WTC11 (cell line): ENCODE data around the gene FKBP10. TPM values are rescaled to one million over a fixed set of nuclear protein-coding genes. Genes with fewer than 3 reads are reported as not detected.

Experiments used
- AR ChIP-seq: fragments of 250-450 bp; sonication (Bioruptor Pico); IDR thresholded peaks from 2 replicates; pipeline ENCODE4 v1.9.0; 2021; ENCODE audit warnings: mild to moderate bottlenecking
- CBFB ChIP-seq: sonication (generic); formaldehyde crosslinking; IDR thresholded peaks from 2 replicates; pipeline ENCODE4 v1.8.1; 2022; ENCODE audit warnings: mild to moderate bottlenecking, low read depth, missing genetic modification reagents
- CREB1 ChIP-seq: sonication (generic); formaldehyde crosslinking; IDR thresholded peaks from 2 replicates; pipeline ENCODE4 v1.8.0; 2023; ENCODE audit warnings: mild to moderate bottlenecking, missing genetic modification reagents
- CREM ChIP-seq: sonication (generic); formaldehyde crosslinking; IDR thresholded peaks from 2 replicates; pipeline ENCODE4 v1.8.1; 2022; ENCODE audit warnings: mild to moderate bottlenecking, missing genetic modification reagents, moderate library complexity
- E2F1 ChIP-seq: sonication (generic); formaldehyde crosslinking; IDR thresholded peaks from 2 replicates; pipeline ENCODE4 v1.8.0; 2022; ENCODE audit warnings: mild to moderate bottlenecking, missing genetic modification reagents
- E2F4 ChIP-seq: sonication (generic); formaldehyde crosslinking; IDR thresholded peaks from 2 replicates; pipeline ENCODE4 v1.8.1; 2022; ENCODE audit warnings: low read depth, mild to moderate bottlenecking, moderate library complexity, missing genetic modification reagents, borderline replicate concordance
- EMX1 ChIP-seq: fragments of 250-450 bp; sonication (Bioruptor Pico); IDR thresholded peaks from 2 replicates; pipeline ENCODE4 v1.8.0; 2021; ENCODE audit warnings: mild to moderate bottlenecking
- FOXJ3 ChIP-seq: sonication (generic); formaldehyde crosslinking; IDR thresholded peaks from 2 replicates; pipeline ENCODE4 v1.9.0; 2021; ENCODE audit warnings: missing genetic modification reagents, mild to moderate bottlenecking, borderline replicate concordance
- GTF2I ChIP-seq: fragments of 250-450 bp; sonication (Bioruptor Pico); conservative IDR thresholded peaks from 2 replicates; pipeline ENCODE4 v1.4.0; 2021; ENCODE audit warnings: mild to moderate bottlenecking
- HMGA2 ChIP-seq: fragments of 250-450 bp; sonication (Bioruptor Pico); IDR thresholded peaks from 2 replicates; pipeline ENCODE4 v1.4.0; 2021; ENCODE audit warnings: mild to moderate bottlenecking, moderate library complexity
- MXD4 ChIP-seq: fragments of 250-450 bp; sonication (Bioruptor Pico); IDR thresholded peaks from 2 replicates; pipeline ENCODE4 v1.8.0; 2021; ENCODE audit warnings: mild to moderate bottlenecking, moderate library complexity, borderline replicate concordance
- NFE2L1 ChIP-seq: sonication (generic); formaldehyde crosslinking; IDR thresholded peaks from 2 replicates; pipeline ENCODE4 v1.8.1; 2023; ENCODE audit warnings: missing genetic modification reagents
- NR2C2 ChIP-seq: sonication (generic); formaldehyde crosslinking; IDR thresholded peaks from 2 replicates; pipeline ENCODE4 v1.8.0; 2022; ENCODE audit warnings: mild to moderate bottlenecking, missing genetic modification reagents
- NR3C1 ChIP-seq: sonication (generic); formaldehyde crosslinking; conservative IDR thresholded peaks from 2 replicates; pipeline ENCODE4 v1.8.1; 2023; ENCODE audit warnings: low read depth, mild to moderate bottlenecking, missing genetic modification reagents
- RORB ChIP-seq: fragments of 250-450 bp; sonication (Bioruptor Pico); IDR thresholded peaks from 2 replicates; pipeline ENCODE4 v1.9.0; 2021; ENCODE audit warnings: mild to moderate bottlenecking
- SMAD3 ChIP-seq: sonication (generic); formaldehyde crosslinking; IDR thresholded peaks from 2 replicates; pipeline ENCODE4 v1.8.0; 2022; ENCODE audit warnings: missing genetic modification reagents, mild to moderate bottlenecking, borderline replicate concordance
- SP1 ChIP-seq: sonication (generic); formaldehyde crosslinking; conservative IDR thresholded peaks from 2 replicates; pipeline ENCODE4 v1.8.1; 2022; ENCODE audit warnings: missing genetic modification reagents
- STAT6 ChIP-seq: sonication (generic); formaldehyde crosslinking; conservative IDR thresholded peaks from 2 replicates; pipeline ENCODE4 v1.8.1; 2023; ENCODE audit warnings: mild to moderate bottlenecking, low read depth, missing genetic modification reagents, moderate library complexity
- ZBTB21 ChIP-seq: sonication (generic); formaldehyde crosslinking; IDR thresholded peaks from 2 replicates; pipeline ENCODE4 v1.8.1; 2023; ENCODE audit warnings: mild to moderate bottlenecking, missing genetic modification reagents, borderline replicate concordance
- ZBTB43 ChIP-seq: sonication (generic); formaldehyde crosslinking; IDR thresholded peaks from 2 replicates; pipeline ENCODE4 v1.8.1; 2023; ENCODE audit warnings: mild to moderate bottlenecking, missing genetic modification reagents
- ZNF232 ChIP-seq: sonication (generic); formaldehyde crosslinking; IDR thresholded peaks from 2 replicates; pipeline ENCODE4 v1.8.0; 2022; ENCODE audit warnings: mild to moderate bottlenecking, missing genetic modification reagents
- ZNF281 ChIP-seq: sonication (generic); formaldehyde crosslinking; IDR thresholded peaks from 2 replicates; pipeline ENCODE4 v1.8.0; 2023; ENCODE audit warnings: mild to moderate bottlenecking, missing genetic modification reagents
- ZNF317 ChIP-seq: sonication (generic); formaldehyde crosslinking; IDR thresholded peaks from 2 replicates; pipeline ENCODE4 v1.8.1; 2023; ENCODE audit warnings: low read depth, mild to moderate bottlenecking, moderate library complexity, missing genetic modification reagents, borderline replicate concordance
- ZNF396 ChIP-seq: fragments of 250-450 bp; sonication (Bioruptor Pico); IDR thresholded peaks from 2 replicates; pipeline ENCODE4 v1.8.0; 2021; ENCODE audit warnings: mild to moderate bottlenecking, moderate library complexity, borderline replicate concordance
- ZNF416 ChIP-seq: fragments of 250-450 bp; sonication (Bioruptor Pico); IDR thresholded peaks from 2 replicates; pipeline ENCODE4 v1.9.0; 2021; ENCODE audit warnings: mild to moderate bottlenecking, inconsistent platforms
- ZNF423 ChIP-seq: fragments of 250-450 bp; sonication (Bioruptor Pico); IDR thresholded peaks from 2 replicates; pipeline ENCODE4 v2.1.2; 2022; ENCODE audit warnings: mild to moderate bottlenecking, moderate library complexity
- total RNA-seq: library from RNA; stranded (reverse); gene quantifications from 3 replicates; pipeline ENCODE4 v1.2.3, GENCODE V29; 2021

Gene FKBP10
- total RNA-seq, 1 experiment from 2014 or later = 243 TPM

- TF ChIP-seq STAT6 (CRISPR knock-in tag) (no peak), SMAD3 (CRISPR knock-in tag) (no peak), CREB1 (CRISPR knock-in tag) (no peak), FOXJ3 (CRISPR knock-in tag) (no peak), NR2C2 (CRISPR knock-in tag) (0 out of 2 replicates have a peak, but pooled peaks have one; percentile 15), HMGA2 (no peak), E2F4 (CRISPR knock-in tag) (no peak; the same call in 1 of the 2 replicates), NR3C1 (CRISPR knock-in tag) (0 out of 2 replicates have a peak, but pooled peaks have one; percentile 66), ZNF416 (CRISPR knock-in tag) (0 out of 2 replicates have a peak, but pooled peaks have one; percentile 28), ZBTB43 (no peak), ZBTB21 (CRISPR knock-in tag) (no peak), ZNF423 (CRISPR knock-in tag) (no peak), CREM (CRISPR knock-in tag) (peak; percentile 67; the same call in 1 of the 2 replicates), AR (CRISPR knock-in tag) (no peak), CBFB (CRISPR knock-in tag) (no peak), MXD4 (CRISPR knock-in tag) (no peak), ZNF232 (CRISPR knock-in tag) (no peak), EMX1 (no peak), RORB (CRISPR knock-in tag) (no peak), ZNF317 (CRISPR knock-in tag) (no peak), GTF2I (no peak), NFE2L1 (CRISPR knock-in tag) (peak; percentile 54; the same call in 1 of the 2 replicates), E2F1 (CRISPR knock-in tag) (no peak), ZNF281 (CRISPR knock-in tag) (no peak), SP1 (CRISPR knock-in tag) (no peak; the same call in 1 of the 2 replicates), ZNF396 (CRISPR knock-in tag) (no peak)
Measured at GRCh38 chr17:41811549-41812380, 1.0 kb upstream of the FKBP10 start, which contains the start of gene P3H4 (continued).
